ENCODE data around the gene PPP2R2B.
A peak's percentile ranks its signal among the peaks of the same experiment; 100 is the strongest.
"Not testable (repeated sequence)": the region's sequence is repeated elsewhere in the genome, so short reads cannot be mapped to it uniquely, and the experiment has no call there.

Gene PPP2R2B

GRCh38 chr5:146744068-146744745 is 134.3 kb downstream of the PPP2R2B start:
- H3K4me3 ChIP-seq (ENCODE audit: low read depth, low read length): no peak overlapping the region
- no peak for TF ChIP-seq CTCF (conservative IDR thresholded peaks at IDR 0.05; ENCODE audit: low read depth, low read length)
- peak; percentile 27 for DNase-seq (ENCODE audit: low read depth)

GRCh38 chr5:146734936-146735577 is 143.5 kb downstream of the PPP2R2B start:
- DNase-seq (ENCODE audit: low read depth): no peak
- H3K4me3 ChIP-seq (ENCODE audit: low read depth, low read length): no peak overlapping the region
- no peak for TF ChIP-seq CTCF (conservative IDR thresholded peaks at IDR 0.05; ENCODE audit: low read depth, low read length)

GRCh38 chr5:146732962-146733361 is 145.6 kb downstream of the PPP2R2B start:
- no peak for DNase-seq (ENCODE audit: low read depth)
- H3K4me3 ChIP-seq (ENCODE audit: low read depth, low read length): no peak overlapping the region
- TF ChIP-seq CTCF (conservative IDR thresholded peaks at IDR 0.05; ENCODE audit: low read depth, low read length): no peak

GRCh38 chr5:146731909-146732659 is 146.5 kb downstream of the PPP2R2B start:
- no peak overlapping the region for H3K4me3 ChIP-seq (ENCODE audit: low read depth, low read length)
- DNase-seq (ENCODE audit: low read depth): peak; percentile 93
- no peak for TF ChIP-seq CTCF (conservative IDR thresholded peaks at IDR 0.05; ENCODE audit: low read depth, low read length)

- not testable (repeated sequence) for H3K4me3 ChIP-seq (ENCODE audit: low read depth, low read length); DNase-seq (ENCODE audit: low read depth)
Measured at GRCh38 chr5:146728746-146729145, 149.8 kb downstream of the PPP2R2B start.

GRCh38 chr5:146726891-146727290 is 151.7 kb downstream of the PPP2R2B start:
- no peak for TF ChIP-seq CTCF (conservative IDR thresholded peaks at IDR 0.05; ENCODE audit: low read depth, low read length)
- no peak for DNase-seq (ENCODE audit: low read depth)
- no peak overlapping the region for H3K4me3 ChIP-seq (ENCODE audit: low read depth, low read length)

GRCh38 chr5:146726020-146726419 is 152.5 kb downstream of the PPP2R2B start:
- TF ChIP-seq CTCF (conservative IDR thresholded peaks at IDR 0.05; ENCODE audit: low read depth, low read length): no peak
- DNase-seq (ENCODE audit: low read depth): no peak
- H3K4me3 ChIP-seq (ENCODE audit: low read depth, low read length): no peak overlapping the region
